HG03575 (cell line): ENCODE measurements around the gene NPPB.

Experiments
- ATAC-seq: cut with Tn5 transposase; IDR thresholded peaks from one replicate; pipeline ENCODE4 v1.9.1; 2021; ENCODE audit not compliant: unreplicated experiment, insufficient number of reproducible peaks, low FRiP score; ENCODE audit errors: extremely low read depth

NPPB gene

DNA sequence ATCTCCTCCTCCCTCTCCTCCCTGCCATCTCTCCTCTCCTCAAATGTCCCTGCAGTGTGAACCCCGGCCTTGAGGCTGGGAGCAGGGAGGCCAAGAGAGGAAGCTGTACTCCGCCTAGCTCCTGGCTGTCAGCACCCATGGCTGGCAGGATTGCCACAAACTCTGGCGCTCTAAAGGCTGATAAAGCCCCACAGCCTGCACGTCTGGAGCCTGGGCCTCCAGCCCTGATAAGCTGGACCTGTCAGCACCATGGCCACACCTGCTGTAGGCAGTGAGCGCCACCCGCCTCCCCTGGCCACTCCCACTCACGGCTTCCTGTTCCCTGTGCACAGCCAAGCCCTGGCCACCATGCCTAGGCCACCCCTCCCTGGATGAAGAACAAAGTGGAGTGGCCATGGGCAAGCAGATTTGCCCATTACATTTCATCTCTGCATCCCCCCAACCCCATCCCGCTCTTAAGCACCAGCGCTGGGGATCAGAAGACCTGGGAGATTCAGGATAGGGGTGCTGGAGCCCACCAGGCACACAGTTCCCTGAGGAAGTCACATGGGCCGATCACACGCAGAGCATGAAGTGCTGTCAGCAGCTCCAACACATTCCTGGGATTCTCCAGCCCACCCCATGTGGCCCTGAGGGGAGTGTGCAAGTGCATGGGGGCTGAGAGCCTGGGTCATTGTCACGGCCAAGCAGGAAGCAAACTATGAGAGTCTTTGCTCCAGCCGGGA is 24.2 kb upstream of the NPPB start:
- no peak for ATAC-seq

GRCh38 chr1:11881749-11882441 is 23.1 kb upstream of the NPPB start:
- no peak for ATAC-seq

- ATAC-seq, result no peak
These were observed 22.4 kb upstream of the NPPB start for GRCh38 chr1:11880911-11881748.

DNA sequence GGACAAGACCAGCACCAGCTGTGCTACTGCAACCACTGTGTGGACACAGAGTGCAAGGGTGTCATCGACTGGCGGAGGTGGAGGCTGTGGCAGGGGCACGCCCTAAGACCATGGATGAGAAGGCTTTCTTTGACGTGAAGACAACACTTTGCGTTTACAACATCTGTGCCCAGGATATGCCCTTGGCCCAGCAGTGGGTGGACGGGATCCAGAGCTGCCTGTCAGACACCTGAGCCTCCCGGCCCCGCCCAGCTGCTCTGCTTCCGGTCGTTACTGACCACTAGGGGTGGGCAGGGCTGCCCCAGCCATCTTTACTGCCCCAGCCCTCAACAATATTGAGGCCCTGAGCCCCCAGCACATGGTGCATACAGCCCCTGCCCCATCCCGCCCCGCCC is 21.4 kb upstream of the NPPB start:
- no peak for ATAC-seq

- no peak for ATAC-seq
These were observed 20.8 kb upstream of the NPPB start for GRCh38 chr1:11879311-11880180.

GRCh38 chr1:11878891-11879190 is 20.1 kb upstream of the NPPB start:
- no peak for ATAC-seq

GRCh38 chr1:11878081-11878890 is 19.5 kb upstream of the NPPB start:
- ATAC-seq, result no peak

- no peak for ATAC-seq
These were observed 18.3 kb upstream of the NPPB start for GRCh38 chr1:11877074-11877473.

GRCh38 chr1:11875094-11875493 is 16.3 kb upstream of the NPPB start:
- ATAC-seq, result no peak

DNA sequence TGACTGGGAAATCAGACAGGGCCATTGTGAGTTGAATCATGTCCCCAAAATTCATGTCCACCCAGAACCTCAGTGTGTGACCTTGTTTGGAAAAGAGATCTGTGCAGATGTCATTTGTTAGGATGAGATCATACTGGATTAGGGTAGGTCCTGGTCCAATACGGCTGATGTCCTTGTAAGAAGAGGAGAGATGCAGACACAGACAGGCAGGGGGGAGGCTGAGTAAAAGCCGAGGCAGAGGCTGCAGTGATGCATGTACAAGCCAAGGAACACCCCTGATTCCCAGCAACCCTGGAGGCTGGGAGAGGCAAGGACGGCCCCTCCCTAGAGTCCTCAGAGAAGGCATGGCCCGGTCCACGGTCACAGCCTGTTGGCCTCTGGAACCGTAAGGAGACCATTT is 15.9 kb upstream of the NPPB start:
- no peak for ATAC-seq

GRCh38 chr1:11874258-11874562 is 15.5 kb upstream of the NPPB start:
- ATAC-seq, result no peak

- no peak for ATAC-seq
These were observed 14.9 kb upstream of the NPPB start for GRCh38 chr1:11873395-11874257.

GRCh38 chr1:11872545-11872944 is 13.8 kb upstream of the NPPB start:
- no peak for ATAC-seq

DNA sequence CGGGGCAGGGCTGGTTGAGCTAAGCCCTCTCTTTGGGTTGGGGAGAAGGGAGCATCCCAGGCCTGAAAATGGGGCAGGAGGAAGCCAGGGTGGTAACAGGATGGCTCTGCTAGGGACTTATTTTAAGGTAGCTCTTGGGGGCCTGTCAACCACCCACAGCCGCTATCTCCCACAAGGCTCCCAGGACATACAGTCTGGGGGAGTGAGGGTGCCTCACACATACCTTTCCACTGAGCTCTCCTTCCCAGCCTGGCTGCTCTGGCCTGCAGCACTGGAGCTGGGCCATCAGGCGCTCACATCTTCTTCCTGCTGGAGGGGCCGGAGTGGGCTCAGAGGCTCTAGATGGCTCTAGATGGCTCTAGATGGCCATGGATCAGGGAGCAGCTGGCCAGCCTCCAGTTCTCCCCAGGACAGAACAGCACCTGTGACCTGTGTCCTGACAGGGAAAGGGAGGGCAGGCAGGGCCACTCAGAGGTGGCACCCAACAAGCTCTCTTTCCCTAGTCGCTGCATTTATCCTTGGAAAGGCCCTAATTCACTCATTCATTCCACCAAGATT is 11.0 kb upstream of the NPPB start:
- ATAC-seq, result no peak

DNA sequence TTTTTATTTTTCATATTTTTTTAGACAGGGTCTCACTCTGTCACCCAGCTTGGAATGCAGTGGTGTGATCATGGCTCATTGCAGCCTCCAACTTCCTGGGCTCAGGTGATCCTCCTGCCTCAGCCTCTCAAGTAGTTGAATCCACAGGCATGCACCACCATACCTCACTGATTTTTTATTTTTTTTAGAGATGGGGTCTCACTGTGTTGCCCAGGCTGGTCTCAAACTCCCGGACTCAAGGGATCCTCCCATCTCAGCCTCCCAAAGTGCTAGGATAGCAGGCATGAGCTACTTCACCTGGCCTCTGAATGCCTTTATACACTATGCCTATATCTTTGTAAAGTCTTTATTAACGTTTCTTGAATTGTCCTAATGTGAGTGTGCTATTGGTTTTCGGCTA is 10.4 kb upstream of the NPPB start:
- no peak for ATAC-seq

DNA sequence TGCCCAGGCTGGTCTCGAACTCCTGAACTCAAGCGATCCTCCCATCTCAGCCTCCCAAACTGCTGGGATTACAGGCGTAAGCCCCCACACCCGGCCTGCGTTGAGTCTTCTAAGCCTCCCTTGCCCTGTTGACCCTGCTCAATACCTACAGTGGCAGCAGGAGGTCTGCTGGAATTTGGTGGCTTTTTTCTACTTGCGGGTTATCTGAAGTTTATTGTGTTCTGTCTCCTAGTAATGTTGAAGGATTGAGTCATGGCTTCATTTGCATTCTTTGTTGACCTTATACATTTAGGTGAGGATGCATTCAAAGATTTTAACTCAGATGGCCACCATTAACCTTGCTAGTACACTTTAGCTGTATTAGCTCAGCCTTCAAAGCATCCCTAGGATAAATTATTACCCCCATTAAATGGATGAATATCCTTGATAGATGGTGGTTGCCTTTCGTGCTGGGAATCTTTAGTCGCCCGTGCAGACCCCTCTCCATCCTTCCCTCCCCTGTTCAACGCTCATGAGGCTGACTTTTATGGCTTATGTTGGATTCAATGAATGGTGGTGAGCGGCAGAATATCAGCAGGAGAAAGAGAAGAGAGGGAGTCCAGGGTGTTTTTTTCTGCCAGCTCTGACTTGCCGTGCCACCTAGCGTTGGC is 9.7 kb upstream of the NPPB start:
- ATAC-seq, result no peak

GRCh38 chr1:11862890-11863289 is 4.1 kb upstream of the NPPB start:
- no peak for ATAC-seq
